Neuronal stem cell (in vitro differentiated cells): ENCODE results near the gene DZIP3.

Experiments
- DNase-seq: peaks from one replicate; pipeline ENCODE4 v3.0.0-alpha.2; 2013; ENCODE audit warnings: low spot score
- H2AFZ ChIP-seq: one replicate; pipeline ENCODE4 v1.6.1; 2013; ENCODE audit warnings: mild to moderate bottlenecking, low read length, inconsistent platforms
- H2AK5ac ChIP-seq: 2 replicates; pipeline ENCODE4 v1.6.1; 2013; ENCODE audit warnings: low read depth, mild to moderate bottlenecking, inconsistent platforms, low read length, moderate library complexity, mixed read lengths
- H2BK120ac ChIP-seq: 2 replicates; pipeline ENCODE4 v1.6.1; 2013; ENCODE audit warnings: low read depth, mild to moderate bottlenecking, inconsistent platforms, low read length, moderate library complexity, mixed read lengths
- H2BK12ac ChIP-seq: one replicate; pipeline ENCODE4 v1.6.1; 2013; ENCODE audit warnings: low read length, inconsistent platforms
- H2BK15ac ChIP-seq: 2 replicates; pipeline ENCODE4 v1.6.1; 2013; ENCODE audit warnings: mild to moderate bottlenecking, low read length, inconsistent platforms, mixed read lengths
- H2BK5ac ChIP-seq: one replicate; pipeline ENCODE4 v1.6.1; 2013; ENCODE audit warnings: inconsistent platforms, mild to moderate bottlenecking, low read length, moderate library complexity
- H3K14ac ChIP-seq: one replicate; pipeline ENCODE4 v1.6.1; 2013; ENCODE audit warnings: low read length, inconsistent platforms
- H3K18ac ChIP-seq: 2 replicates; pipeline ENCODE4 v1.6.1; 2013; ENCODE audit warnings: low read length, inconsistent platforms
- H3K23ac ChIP-seq: 2 replicates; pipeline ENCODE4 v1.6.1; 2013; ENCODE audit warnings: low read depth, mild to moderate bottlenecking, mixed read lengths, low read length, inconsistent platforms; ENCODE audit not compliant: poor library complexity
- H3K27ac ChIP-seq: replicated peaks from 3 replicates; pipeline ENCODE4 v1.5.1; 2013; ENCODE audit warnings: low read length, inconsistent platforms
- H3K27me3 ChIP-seq, 3 experiments: 2 replicates each; pipeline ENCODE4 v1.6.1; 2013; ENCODE audit warnings: low read length in 3 of 3, mild to moderate bottlenecking in 2 of 3, inconsistent platforms in 1 of 3, low read depth in 1 of 3, mixed read lengths in 1 of 3, moderate library complexity in 1 of 3; ENCODE audit not compliant: control insufficient read depth in 3 of 3, insufficient read depth in 3 of 3
- H3K36me3 ChIP-seq, 2 donors: replicated peaks in 1 of 2; 2 replicates each; pipeline ENCODE4 v1.6.1; 2013; ENCODE audit warnings: low read length in 2 of 2; ENCODE audit not compliant: control insufficient read depth in 2 of 2, insufficient read depth in 2 of 2
- H3K4ac ChIP-seq: 2 replicates; pipeline ENCODE4 v1.6.1; 2013; ENCODE audit warnings: inconsistent platforms, mild to moderate bottlenecking, low read length, moderate library complexity
- H3K4me1 ChIP-seq, 2 donors: 1 replicate in 1 of 2; 2 replicates in 1 of 2; pipeline ENCODE4 v1.6.1; 2013; ENCODE audit warnings: low read length in 2 of 2, low read depth in 1 of 2; ENCODE audit not compliant: control insufficient read depth in 2 of 2, insufficient read depth in 1 of 2
- H3K4me2 ChIP-seq: one replicate; pipeline ENCODE4 v1.6.1; 2013; ENCODE audit warnings: mild to moderate bottlenecking, low read length, inconsistent platforms; ENCODE audit not compliant: insufficient read depth, poor library complexity, severe bottlenecking
- H3K4me3 ChIP-seq, 2 donors: 2 replicates each; pipeline ENCODE4 v1.5.1; 2013; ENCODE audit warnings: low read length in 2 of 2, mild to moderate bottlenecking in 2 of 2, inconsistent platforms in 1 of 2, moderate library complexity in 1 of 2
- H3K79me1 ChIP-seq: one replicate; pipeline ENCODE4 v1.6.1; 2013; ENCODE audit warnings: low read depth, mild to moderate bottlenecking, inconsistent platforms, low read length, moderate library complexity
- H3K9ac ChIP-seq: one replicate; pipeline ENCODE4 v1.6.1; 2013; ENCODE audit warnings: mild to moderate bottlenecking, low read depth, low read length, inconsistent platforms; ENCODE audit not compliant: poor library complexity
- H3K9me3 ChIP-seq, 2 donors: replicated peaks in 1 of 2; 2 replicates each; pipeline versions ENCODE3 to v1.6.1; 2013; ENCODE audit warnings: low read length in 2 of 2, mild to moderate bottlenecking in 2 of 2, inconsistent platforms in 1 of 2, low read depth in 1 of 2, mixed read lengths in 1 of 2, moderate library complexity in 1 of 2; ENCODE audit not compliant: control insufficient read depth in 2 of 2, insufficient read depth in 1 of 2
- H4K8ac ChIP-seq: one replicate; pipeline ENCODE4 v1.6.1; 2013; ENCODE audit warnings: low read depth, mild to moderate bottlenecking, inconsistent platforms, low read length, moderate library complexity
- H4K91ac ChIP-seq: one replicate; pipeline ENCODE4 v1.6.1; 2013; ENCODE audit warnings: low read length, low read depth, mild to moderate bottlenecking, inconsistent platforms; ENCODE audit not compliant: poor library complexity
- WGBS, 2 donors: extraction: QIAGEN DNeasy Blood & Tissue Kit; methylation state at CpG; one replicate each; pipeline ENCODE4 v1.1.7; 2013; ENCODE audit warnings: missing lambda C conversion rate in 2 of 2, mixed read lengths in 1 of 2; ENCODE audit not compliant: insufficient read length in 2 of 2, insufficient replicate concordance in 1 of 2; ENCODE audit errors: extremely low coverage in 2 of 2; 5-methylcytosine and 5-hydroxymethylcytosine counted together

DZIP3 gene

DNA sequence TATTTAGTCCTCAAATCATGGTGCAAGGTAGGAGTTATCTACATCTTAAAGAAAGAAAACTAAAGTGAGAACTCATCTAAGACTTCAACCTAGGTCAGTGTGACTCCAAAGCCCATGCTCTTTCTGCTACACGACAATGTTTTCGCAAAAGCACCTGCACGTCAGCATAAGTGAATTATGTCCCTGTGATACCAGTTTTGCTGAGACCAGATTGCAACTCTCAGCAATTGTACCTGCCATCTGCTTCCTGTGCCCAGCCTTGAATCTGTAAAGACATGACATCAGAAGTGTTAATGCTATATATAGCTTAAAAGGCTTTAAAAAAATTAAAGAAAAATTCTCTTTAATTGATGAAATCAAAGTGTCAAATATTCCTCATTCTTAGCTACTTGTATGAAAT is 124.3 kb downstream of the DZIP3 start:
- H3K4me1 ChIP-seq = no peaks in the 10 kb centered on the region
- H3K4me2 ChIP-seq = no peak overlapping the region
- no peak overlapping the region for H2BK5ac ChIP-seq
- H2AK5ac ChIP-seq = no peak overlapping the region
- no CpG with 5 or more reads among the region's 3 CpGs for WGBS, 2 donors
- no peak overlapping the region for H2AFZ ChIP-seq
- no peak overlapping the region for H3K18ac ChIP-seq
- H2BK12ac ChIP-seq = no peak overlapping the region
- H3K4ac ChIP-seq = no peak overlapping the region
- H3K9me3 ChIP-seq = no peaks in the 10 kb centered on the region
- no peak overlapping the region for H3K23ac ChIP-seq
- H4K8ac ChIP-seq = no peak overlapping the region
- H3K36me3 ChIP-seq = no peaks in the 10 kb centered on the region
- DNase-seq = no peak
- H3K14ac ChIP-seq = no peak overlapping the region
- H3K27ac ChIP-seq = no peak overlapping the region
- H4K91ac ChIP-seq = no peak overlapping the region
- no peaks in the 10 kb centered on the region for H3K27me3 ChIP-seq
- no peaks in the 10 kb centered on the region for H3K79me1 ChIP-seq
- no peak overlapping the region for H3K9ac ChIP-seq
- no peak overlapping the region for H2BK15ac ChIP-seq
- H3K4me3 ChIP-seq = no peak overlapping the region
- no peak overlapping the region for H2BK120ac ChIP-seq

- Histone ChIP-seq H3K4me1 (no peaks in the 10 kb centered on the region), H3K9me3 (no peaks in the 10 kb centered on the region), H3K14ac (no peak overlapping the region), H4K91ac (no peak overlapping the region), H3K27ac (no peak overlapping the region), H3K4me2 (no peak overlapping the region), H2BK5ac (no peak overlapping the region), H3K27me3 (peaks cover 0 to 2% (median 0%) of the 10 kb centered on the region in 3 experiments), H2BK120ac (no peak overlapping the region), H3K4me3 (no peak overlapping the region), H3K79me1 (no peaks in the 10 kb centered on the region), H2BK12ac (no peak overlapping the region), H2AK5ac (no peak overlapping the region), H3K4ac (no peak overlapping the region), H2AFZ (no peak overlapping the region), H3K23ac (no peak overlapping the region), H3K9ac (no peak overlapping the region), H4K8ac (no peak overlapping the region), H3K18ac (no peak overlapping the region), H2BK15ac (no peak overlapping the region), H3K36me3 (no peaks in the 10 kb centered on the region)
- DNase-seq = no peak
- no CpG with 5 or more reads among the region's 2 CpGs for WGBS, 2 donors
These were observed 128.9 kb downstream of the DZIP3 start for GRCh38 chr3:108718454-108718853.

- Histone ChIP-seq H3K4me1 (no peaks in the 10 kb centered on the region), H2AK5ac (no peak overlapping the region), H3K14ac (no peak overlapping the region), H3K23ac (no peak overlapping the region), H2AFZ (no peak overlapping the region), H4K8ac (no peak overlapping the region), H3K9me3 (no peaks in the 10 kb centered on the region), H3K4me3 (no peak overlapping the region), H3K27me3 (peaks cover 0 to 2% (median 0%) of the 10 kb centered on the region in 3 experiments), H3K79me1 (no peaks in the 10 kb centered on the region), H2BK12ac (no peak overlapping the region), H3K36me3 (no peaks in the 10 kb centered on the region), H4K91ac (no peak overlapping the region), H3K18ac (no peak overlapping the region), H2BK15ac (no peak overlapping the region), H3K27ac (no peak overlapping the region), H2BK120ac (no peak overlapping the region), H2BK5ac (no peak overlapping the region), H3K9ac (no peak overlapping the region), H3K4ac (no peak overlapping the region), H3K4me2 (no peak overlapping the region)
- DNase-seq = no peak
- no CpG with 5 or more reads among the region's 2 CpGs for WGBS, 2 donors
These were observed 129.8 kb downstream of the DZIP3 start for GRCh38 chr3:108719178-108719806.

DNA sequence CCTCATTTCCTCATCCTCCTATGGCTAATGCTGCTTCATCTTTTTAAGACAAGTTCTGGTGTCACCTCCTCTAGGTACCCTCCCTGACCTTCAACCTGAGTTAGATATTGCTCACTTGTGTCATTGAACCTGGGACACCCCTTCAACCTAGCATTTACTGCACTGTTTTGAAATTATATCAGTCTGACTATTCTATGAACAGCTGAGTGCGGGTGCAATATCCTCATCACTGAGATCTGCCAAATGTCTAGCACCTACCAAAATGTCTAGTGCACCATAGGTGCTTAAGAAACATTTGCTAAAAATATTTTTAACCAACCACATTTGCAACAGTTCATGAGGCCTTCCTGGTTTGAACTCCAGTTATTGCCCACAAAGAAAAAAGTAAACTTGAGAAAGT is 133.2 kb downstream of the DZIP3 start:
- no peak for DNase-seq
- Histone ChIP-seq H3K4me2 (no peak overlapping the region), H3K9me3 (no peaks in the 10 kb centered on the region), H3K36me3 (no peaks in the 10 kb centered on the region), H2BK5ac (no peak overlapping the region), H2BK12ac (no peak overlapping the region), H3K4me1 (no peaks in the 10 kb centered on the region), H3K18ac (no peak overlapping the region), H3K23ac (no peak overlapping the region), H3K27ac (no peak overlapping the region), H2BK120ac (no peak overlapping the region), H3K4ac (no peak overlapping the region), H4K8ac (no peak overlapping the region), H2BK15ac (no peak overlapping the region), H3K14ac (no peak overlapping the region), H3K27me3 (peaks cover 0 to 2% (median 0%) of the 10 kb centered on the region in 3 experiments), H2AK5ac (no peak overlapping the region), H3K4me3 (no peak overlapping the region), H3K9ac (no peak overlapping the region), H4K91ac (no peak overlapping the region), H3K79me1 (no peaks in the 10 kb centered on the region), H2AFZ (no peak overlapping the region)
- no CpG with 5 or more reads among the region's 1 CpG for WGBS, 2 donors
